Non-pigmented ciliary epithelial cell (primary cell): ENCODE data around the gene ECSCR.
"Not testable (repeated sequence)": the region's sequence is repeated elsewhere in the genome, so short reads cannot be mapped to it uniquely, and the experiment has no call there.

Source experiments
- DNase-seq: peaks from one replicate; pipeline ENCODE4 v3.0.0-alpha.2; 2010; ENCODE audit warnings: low read depth

Gene ECSCR, protein sequence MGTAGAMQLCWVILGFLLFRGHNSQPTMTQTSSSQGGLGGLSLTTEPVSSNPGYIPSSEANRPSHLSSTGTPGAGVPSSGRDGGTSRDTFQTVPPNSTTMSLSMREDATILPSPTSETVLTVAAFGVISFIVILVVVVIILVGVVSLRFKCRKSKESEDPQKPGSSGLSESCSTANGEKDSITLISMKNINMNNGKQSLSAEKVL

DNA sequence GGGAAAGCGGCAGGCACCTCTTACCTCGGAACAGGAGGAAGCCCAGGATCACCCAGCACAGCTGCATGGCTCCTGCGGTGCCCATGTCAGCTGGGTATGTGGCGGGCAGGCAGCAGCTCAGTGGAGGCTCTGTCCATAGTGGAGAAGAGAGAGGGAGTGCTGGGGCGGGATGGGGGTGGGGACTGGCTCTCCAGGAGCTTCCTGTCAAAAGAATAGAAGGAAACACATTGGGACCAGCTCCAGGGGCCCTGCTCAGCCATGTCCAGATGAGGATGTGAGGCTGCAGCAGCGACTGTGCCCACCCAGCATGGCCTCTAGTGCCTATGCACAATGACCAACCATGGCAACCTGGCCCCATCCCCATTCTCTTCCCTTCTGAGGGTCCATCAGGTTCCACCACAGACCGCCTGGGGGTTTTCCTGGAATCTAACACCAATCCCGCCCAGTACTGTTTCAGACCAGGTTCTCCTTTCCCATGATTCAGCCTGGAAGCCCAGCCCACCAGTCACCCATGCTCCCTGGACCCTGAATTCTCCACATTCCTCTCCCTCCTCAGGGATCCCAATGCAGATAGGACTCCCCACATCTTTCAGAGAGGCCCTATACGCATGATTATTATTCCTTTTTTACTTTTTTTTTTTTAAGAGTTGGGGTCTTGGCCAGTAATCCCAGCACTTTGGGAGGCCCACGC is at the start of gene ECSCR:
TSS of gene ECSCR (minus strand) at position 158 of the 691 bp plus-strand sequence. CDS start at position 85, 73 bp downstream.
- DNase-seq = no peak

DNA sequence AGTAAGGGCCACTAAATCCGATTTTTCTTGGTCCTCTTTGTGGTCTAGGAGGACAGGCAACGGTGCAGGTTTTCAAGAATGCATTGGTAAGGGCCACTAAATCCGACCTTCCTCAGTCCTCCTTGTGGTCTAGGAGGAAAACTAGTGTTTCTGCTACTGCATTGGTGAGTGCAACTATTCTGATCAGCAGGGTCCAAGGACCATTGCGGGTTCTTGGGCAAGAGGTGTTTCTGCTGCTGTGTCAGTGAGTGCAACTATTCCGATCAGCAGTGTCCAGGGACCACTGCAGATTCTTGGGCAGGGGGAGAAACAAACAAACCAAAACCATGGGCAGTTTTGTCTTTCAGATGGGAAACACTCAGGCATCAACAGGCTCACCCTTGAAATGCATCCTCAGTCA is 42.2 kb upstream of the ECSCR start:
- not testable (repeated sequence) for DNase-seq

DNA sequence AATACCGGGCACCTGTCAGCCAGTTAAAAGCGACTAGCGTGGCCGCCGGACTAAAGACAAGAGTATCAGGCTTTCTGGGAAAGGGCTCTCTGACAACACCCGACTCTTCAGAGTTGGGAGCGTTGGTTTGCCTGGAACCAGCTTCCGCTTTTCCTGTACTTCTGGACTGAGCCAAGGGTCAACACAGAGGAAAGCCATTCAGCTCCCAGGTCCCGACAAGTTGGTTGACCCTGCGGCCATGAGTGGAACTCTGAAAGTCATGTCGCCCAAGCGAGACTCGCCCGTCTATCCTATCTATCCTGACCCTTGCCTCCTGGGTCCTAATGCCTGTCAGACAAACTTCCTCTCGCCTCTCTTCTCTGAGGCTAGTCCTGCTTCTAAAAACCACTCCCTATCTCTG is 41.3 kb upstream of the ECSCR start:
- not testable (repeated sequence) for DNase-seq

DNA sequence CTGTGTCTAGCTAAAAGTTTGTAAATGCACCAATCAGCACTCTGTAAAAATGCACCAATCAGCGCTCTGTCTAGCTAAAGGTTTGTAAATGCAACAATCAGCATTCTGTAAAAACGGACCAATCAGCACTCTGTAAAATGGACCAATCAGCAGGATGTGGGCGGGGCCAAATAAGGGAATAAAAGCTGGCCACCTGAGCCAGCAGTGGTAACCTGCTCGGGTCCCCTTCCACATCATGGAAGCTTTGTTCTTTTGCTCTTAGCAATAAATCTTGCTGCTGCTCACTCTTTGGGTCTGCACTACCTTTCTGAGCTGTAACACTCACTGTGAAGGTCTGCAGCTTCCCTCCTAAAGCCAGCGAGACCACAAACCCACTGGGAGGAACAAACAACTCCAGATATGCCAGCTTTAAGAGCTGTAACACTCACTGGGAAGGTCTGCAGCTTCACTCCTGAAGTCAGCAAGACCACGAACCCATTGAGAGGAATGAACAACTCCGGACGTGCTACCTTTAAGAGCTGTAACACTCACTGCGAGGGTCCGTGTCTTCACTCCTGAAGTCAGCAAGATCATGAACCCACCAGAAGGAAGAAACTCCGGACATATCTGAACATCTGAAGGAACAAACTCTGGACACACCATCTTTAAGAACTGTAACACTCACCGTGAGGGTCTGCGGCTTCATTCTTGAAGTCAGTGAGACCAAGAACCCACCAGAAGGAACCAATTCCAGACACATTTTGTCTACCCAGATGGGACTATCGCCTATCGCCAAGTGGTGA is 40.7 kb upstream of the ECSCR start:
- DNase-seq = not testable (repeated sequence)

GRCh38 chr5:139501381-139501780 is 38.8 kb upstream of the ECSCR start:
- DNase-seq = no peak

DNA sequence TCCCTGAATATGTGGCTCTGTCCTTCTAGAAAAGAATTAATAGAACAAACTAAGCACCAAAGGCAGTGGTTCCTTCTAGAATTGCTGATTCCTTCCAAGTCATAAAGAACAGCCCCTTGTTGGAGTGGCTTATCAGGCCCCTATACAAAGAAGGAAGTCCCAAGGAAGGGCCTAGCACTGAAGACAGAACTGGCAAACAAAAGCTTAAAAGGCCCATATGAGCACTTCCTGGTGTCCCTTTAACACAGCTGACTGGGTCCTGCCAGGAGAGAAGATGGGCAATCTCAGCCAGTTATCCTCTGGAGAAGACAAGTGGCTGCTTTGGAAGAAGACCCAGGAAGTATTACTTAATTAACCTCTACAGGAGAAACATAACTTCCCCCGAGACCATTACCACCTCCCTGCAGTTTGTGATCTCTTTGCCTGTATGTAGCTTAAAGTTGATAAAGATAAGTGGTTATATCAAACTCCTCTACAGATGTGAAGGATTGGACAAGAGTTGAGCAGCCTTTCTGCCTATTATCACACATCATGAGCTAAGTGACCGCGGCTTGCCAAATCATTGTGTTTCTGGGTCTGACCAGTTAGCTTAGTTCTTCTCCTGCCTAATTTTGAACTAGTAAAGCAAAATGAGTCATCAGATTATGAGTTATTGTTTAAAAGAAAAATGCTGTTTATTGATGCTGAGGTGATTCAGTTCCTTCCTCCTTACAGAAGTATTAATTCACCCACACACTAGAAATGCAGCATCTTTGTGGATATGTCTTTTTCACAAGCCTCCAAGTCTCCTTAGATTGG is 33.3 kb upstream of the ECSCR start:
- no peak for DNase-seq

DNA sequence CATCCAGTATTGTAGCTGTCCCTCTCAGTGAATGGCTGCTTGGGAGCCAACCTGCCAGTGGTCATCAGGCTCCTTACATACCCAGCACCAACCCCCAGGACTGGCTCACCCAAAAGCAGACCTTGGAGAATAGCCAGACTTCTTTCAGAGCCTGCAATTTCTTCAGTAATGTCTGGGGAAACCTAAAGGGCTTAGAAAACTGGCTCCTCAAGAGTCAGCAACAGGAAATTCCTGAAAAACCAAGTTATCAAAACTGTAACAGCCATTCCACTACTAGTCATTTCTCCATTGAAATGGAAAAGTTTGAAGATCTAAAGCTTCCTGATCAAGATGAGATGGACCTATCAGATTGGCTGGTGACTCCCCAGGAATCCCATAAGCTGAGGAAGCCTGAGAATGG is 32.3 kb upstream of the ECSCR start:
- no peak for DNase-seq

DNA sequence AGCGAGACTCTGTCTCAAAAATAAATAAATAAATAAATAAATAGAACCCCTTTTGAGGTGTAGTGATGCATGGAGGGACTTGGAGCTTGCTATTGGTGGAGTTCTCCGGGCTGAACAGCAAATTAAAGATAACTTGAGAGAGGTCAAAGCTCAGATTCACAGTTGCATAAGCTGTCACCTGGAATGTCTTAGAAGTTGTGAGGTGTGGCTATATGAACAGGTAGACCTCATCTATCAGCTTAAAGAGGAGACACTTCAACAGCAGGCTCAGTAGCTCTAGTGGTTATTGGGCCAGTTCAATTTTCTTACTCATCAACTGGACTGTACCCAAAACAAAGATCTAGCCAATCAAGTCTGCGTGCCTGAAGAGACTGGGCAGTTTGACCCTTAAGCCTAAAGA is 31.7 kb upstream of the ECSCR start:
- no peak for DNase-seq

- DNase-seq = no peak
Observed at GRCh38 chr5:139492700-139493192, 30.2 kb upstream of the ECSCR start.

DNA sequence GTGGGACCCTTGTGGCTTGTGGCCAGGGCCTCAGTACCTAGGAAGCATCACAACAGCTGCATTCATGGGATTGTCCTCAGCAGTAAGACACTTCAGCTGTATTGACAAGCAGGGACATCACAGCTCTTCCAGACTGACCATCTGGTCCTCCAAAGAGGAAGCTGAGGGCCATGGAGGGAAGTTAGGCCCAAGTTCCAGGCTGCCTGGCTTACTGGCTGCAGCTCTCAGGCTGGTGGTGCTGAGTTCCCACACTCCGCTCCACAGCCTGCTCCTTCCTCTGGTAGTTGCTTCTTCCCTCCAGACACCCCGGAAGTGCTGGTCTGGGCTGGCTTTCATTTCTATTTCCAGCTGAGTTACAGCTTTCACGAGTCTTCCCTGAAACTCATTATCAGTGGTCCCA is 25.7 kb upstream of the ECSCR start:
- DNase-seq = no peak

GRCh38 chr5:139486201-139486600 is 23.7 kb upstream of the ECSCR start:
- DNase-seq = no peak

- DNase-seq = not testable (repeated sequence)
Observed at GRCh38 chr5:139482890-139483208, 20.3 kb upstream of the ECSCR start.

DNA sequence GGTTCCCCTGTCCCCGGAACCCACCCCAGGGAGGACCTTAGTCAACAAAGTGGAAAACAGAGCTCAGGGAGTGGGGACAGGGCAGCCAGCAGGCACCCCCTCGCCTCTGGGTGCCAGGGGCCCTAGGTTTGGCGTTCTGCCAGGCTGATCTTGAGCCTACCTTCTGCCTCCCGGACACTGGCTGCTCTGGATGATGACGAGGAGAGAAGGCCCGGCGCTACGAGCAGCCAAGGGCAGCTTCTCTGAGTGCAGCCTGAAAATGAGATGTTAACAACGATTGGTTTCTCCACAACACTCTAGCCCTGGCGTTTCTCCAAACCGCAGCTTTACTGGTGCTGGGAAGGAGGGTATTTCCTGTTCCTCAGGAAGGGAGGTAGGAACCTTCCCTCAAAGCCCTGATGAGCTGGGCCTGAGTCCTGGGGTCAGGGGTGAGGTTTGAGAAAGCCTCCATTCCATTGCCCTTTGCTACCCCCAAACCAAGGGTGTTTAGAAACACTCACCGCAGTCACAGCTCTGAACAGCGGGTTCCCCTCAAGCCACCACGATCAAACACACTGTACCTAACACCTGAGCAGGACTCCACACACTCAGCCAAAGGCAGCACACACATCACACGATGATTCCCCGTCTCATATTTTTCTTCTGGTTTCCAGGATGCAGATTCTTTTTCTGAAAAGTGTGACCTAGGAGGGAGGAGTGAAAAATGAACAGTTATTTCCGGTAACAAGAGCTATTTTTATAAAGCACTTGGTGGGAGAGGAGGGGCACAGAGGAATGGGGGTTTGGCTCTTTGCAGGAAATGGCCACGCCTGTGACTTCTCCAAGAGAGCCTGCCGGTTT is 19.7 kb upstream of the ECSCR start, which contains the start of gene STING1:
TSS of gene STING1 (minus strand) at position 709 of the 840 bp plus-strand sequence. CDS start 1,054 bp downstream, outside the sequence.
- peak; percentile 89 for DNase-seq

GRCh38 chr5:139481580-139482049 is 19.1 kb upstream of the ECSCR start:
- DNase-seq = no peak

DNA sequence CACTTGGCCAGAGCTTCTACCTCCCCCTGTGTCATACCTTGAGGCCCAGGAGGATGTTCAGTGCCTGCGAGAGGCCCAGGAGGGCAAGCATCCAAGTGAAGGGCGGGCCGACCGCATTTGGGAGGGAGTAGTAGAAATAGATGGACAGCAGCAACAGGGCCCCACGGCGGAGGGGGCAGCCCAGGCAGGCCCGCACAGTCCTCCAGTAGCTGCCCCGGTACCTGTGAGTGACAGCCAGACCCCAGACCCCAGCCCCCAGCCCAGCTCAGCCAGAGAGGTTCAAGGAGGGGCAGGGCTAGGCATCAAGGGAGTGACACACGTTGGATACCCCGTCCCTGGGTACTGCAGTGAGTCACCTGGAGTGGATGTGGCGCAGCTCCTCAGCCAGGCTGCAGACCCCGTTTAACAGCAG is 18.6 kb upstream of the ECSCR start:
- no peak for DNase-seq

DNA sequence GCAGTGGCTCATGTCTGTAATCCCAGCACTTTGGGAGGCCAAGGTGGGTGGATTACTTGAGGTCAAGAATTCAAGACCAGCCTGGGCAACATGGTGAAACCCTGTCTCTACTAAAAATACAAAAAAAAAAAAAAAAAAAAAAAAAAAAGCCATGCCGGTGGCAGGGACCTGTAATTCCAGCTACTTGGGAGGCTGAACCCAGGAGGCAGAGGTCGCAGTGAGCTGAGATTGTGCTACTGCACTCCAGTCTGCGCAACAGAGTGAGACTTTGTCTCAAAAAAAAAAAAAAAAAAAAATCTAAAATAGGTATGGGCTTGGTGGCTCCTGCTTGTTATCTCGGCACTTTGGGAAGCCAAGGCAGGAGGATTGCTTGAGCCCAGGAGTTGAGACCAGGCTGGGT is 17.2 kb upstream of the ECSCR start:
- DNase-seq = not testable (repeated sequence)

DNA sequence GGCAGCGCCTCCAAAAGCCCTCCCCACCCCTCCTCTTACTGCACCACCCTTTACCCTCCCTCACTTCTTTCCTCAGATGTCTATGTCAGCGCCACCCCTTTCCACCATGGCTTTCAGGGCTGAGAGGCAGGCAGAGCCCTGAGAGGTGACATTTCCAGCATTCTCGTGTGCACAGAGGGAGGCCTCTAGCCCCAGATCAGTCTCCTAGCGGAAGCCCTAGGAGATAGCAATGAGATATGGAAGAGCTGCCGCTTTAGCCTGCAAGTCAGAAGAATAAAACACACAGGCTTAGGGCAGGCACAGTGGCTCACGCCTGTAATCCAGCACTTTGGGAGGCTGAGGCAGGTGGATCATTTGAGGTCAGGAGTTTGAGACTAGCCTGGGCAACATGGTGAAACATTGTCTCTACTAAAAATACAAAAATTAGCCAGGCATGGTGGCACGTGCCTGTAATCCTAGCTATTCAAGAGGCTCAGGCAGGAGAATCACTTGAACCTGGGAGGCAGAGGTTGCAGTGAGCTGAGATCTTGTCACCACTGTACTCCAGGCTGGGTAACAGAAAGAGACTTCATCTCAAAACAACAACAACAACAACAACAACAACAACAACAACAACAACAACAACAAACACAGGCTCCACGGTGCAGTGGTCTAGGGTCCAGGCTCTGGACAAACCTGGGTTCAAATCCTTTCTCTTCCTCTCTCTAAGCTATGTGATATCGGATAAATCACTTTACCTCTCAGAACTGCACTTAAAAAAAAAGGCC is 16.3 kb upstream of the ECSCR start:
- DNase-seq = not testable (repeated sequence)

DNA sequence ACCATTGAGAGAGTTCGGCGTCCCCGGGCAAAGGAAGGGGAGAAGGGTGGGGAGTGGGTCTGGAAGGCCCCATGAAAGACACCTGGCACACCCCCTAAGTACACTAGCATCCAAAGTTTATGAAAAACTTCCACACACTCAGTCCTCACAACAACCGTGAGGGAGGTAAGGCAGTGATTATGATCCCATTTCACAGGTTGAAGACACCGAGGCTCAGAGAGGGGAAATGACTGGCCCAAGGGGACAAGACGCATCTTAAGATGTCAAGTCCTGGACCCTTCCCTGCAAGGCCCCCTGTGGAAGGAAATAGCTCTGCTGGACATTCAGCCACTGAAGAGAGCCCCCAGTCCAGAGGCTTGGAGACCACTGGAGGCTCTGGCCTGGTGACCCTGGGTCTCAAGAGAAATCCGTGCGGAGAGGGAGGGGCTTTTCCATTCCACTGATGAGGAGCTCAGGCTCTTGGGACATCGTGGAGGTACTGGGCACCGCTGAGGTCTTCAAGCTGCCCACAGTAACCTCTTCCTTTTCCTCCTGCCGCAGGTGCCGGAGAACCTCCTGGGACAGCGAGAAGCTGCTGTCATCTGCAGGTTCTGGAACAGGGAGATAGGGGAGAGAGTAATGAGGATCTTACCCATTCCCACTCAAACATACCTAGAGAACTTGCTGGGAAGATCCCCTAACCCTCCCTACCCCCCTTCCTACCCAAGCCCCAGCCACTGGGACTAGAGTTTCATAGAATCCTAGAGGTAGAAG is 13.5 kb upstream of the ECSCR start:
- DNase-seq = no peak
